Endodermal cell (in vitro differentiated cells): ENCODE data around the gene GBP4. TPM values are rescaled to one million over a fixed set of nuclear protein-coding genes. Genes with fewer than 3 reads are reported as not detected.

Source experiments
- DNase-seq: peaks from one replicate; pipeline ENCODE4 v3.0.0-alpha.2; 2017
- H3K27ac ChIP-seq: 2 replicates; pipeline ENCODE4 v1.5.1; 2013; ENCODE audit warnings: mild to moderate bottlenecking, low read depth, low read length, moderate library complexity
- H3K27me3 ChIP-seq: 2 replicates; pipeline ENCODE4 v1.6.1; 2013; ENCODE audit warnings: mild to moderate bottlenecking, low read length, moderate library complexity; ENCODE audit not compliant: insufficient read depth, control insufficient read depth, poor library complexity, severe bottlenecking
- H3K36me3 ChIP-seq: 2 replicates; pipeline ENCODE4 v1.7.0; 2013; ENCODE audit warnings: mild to moderate bottlenecking, low read length, moderate library complexity; ENCODE audit not compliant: control insufficient read depth, insufficient read depth
- H3K4me1 ChIP-seq: one replicate; pipeline ENCODE4 v1.7.0; 2013; ENCODE audit warnings: low read length; ENCODE audit not compliant: control insufficient read depth, insufficient read depth
- H3K4me3 ChIP-seq: 2 replicates; pipeline ENCODE4 v1.5.1; 2013; ENCODE audit warnings: mild to moderate bottlenecking, low read length, moderate library complexity
- H3K9ac ChIP-seq: 2 replicates; pipeline ENCODE4 v1.6.1; 2013; ENCODE audit warnings: mild to moderate bottlenecking, low read length, moderate library complexity; ENCODE audit not compliant: poor library complexity, severe bottlenecking; ENCODE audit errors: extremely low read depth
- H3K9me3 ChIP-seq: 2 replicates; pipeline ENCODE4 v1.6.1; 2013; ENCODE audit warnings: mild to moderate bottlenecking, low read length, moderate library complexity; ENCODE audit not compliant: control insufficient read depth
- H3K27ac Mint-ChIP-seq: 2 replicates; pipeline ENCODE4 v1.8.0; 2020; ENCODE audit warnings: mixed read lengths
- H3K27me3 Mint-ChIP-seq: 2 replicates; pipeline ENCODE4 v1.8.0; 2021; ENCODE audit warnings: mild to moderate bottlenecking, mixed read lengths; ENCODE audit not compliant: insufficient read depth
- H3K36me3 Mint-ChIP-seq: 2 replicates; pipeline ENCODE4 v1.8.0; 2020; ENCODE audit warnings: low read depth, mixed read lengths
- H3K4me1 Mint-ChIP-seq: 2 replicates; pipeline ENCODE4 v1.8.0; 2020; ENCODE audit warnings: mixed read lengths
- H3K4me3 Mint-ChIP-seq: 2 replicates; pipeline ENCODE4 v1.8.0; 2020; ENCODE audit warnings: mild to moderate bottlenecking, moderate library complexity, mixed read lengths
- H3K9me3 Mint-ChIP-seq: 2 replicates; pipeline ENCODE4 v1.8.0; 2020; ENCODE audit warnings: mild to moderate bottlenecking, mixed read lengths
- CTCF ChIP-seq: fragments of 200-600 bp; sonication (generic); conservative IDR thresholded peaks from 2 replicates; pipeline ENCODE4 v1.5.0; 2021; ENCODE audit warnings: antibody characterized with exemption, mild to moderate bottlenecking
- WGBS, 2 experiments: methylation state at CpG; one replicate each; pipeline versions ENCODE4 v1.1.5 to v1.1.7; 2013; ENCODE audit warnings: missing lambda C conversion rate in 2 of 2, mixed read lengths in 1 of 2; ENCODE audit not compliant: insufficient coverage in 1 of 2, insufficient read length in 1 of 2; 5-methylcytosine and 5-hydroxymethylcytosine counted together
- total RNA-seq, 2 donors: library from RNA; stranded (reverse); fragmentation: NEBNext Ultra II Directional in 1 of 2; extraction: Animal tissue kit (Norgen Biotek cat#: 25700) in 1 of 2; gene quantifications; 2 replicates in 1 of 2; 3 replicates in 1 of 2; pipeline ENCODE4 v1.2.1, GENCODE V29; 2021

GBP4 gene
- total RNA-seq, 2 donors from 2014 or later: 0.55 to 2.8 TPM

- H3K4me3 ChIP-seq: no peak overlapping the region
- no peak for TF ChIP-seq CTCF
- peaks cover 23% of the 10 kb centered on the region for H3K4me1 Mint-ChIP-seq
These were observed 4.4 kb upstream of the GBP4 start for GRCh38 chr1:89203166-89203565.

GRCh38 chr1:89201106-89201794, 2.5 kb upstream of the GBP4 start:
- no peaks in the 10 kb centered on the region for H3K27me3 Mint-ChIP-seq
- H3K4me3 Mint-ChIP-seq: no peak overlapping the region
- no peak overlapping the region for H3K27ac Mint-ChIP-seq
- no peak overlapping the region for H3K9ac ChIP-seq
- peaks cover 24% of the 10 kb centered on the region for H3K9me3 Mint-ChIP-seq
- peaks cover 7% of the 10 kb centered on the region for H3K4me1 ChIP-seq
- H3K9me3 ChIP-seq: peaks cover 23% of the 10 kb centered on the region
- 80 to 85% methylated on average over 1 to 4 of the region's 4 CpGs for WGBS, 2 experiments
- DNase-seq: no peak
- no peaks in the 10 kb centered on the region for H3K36me3 Mint-ChIP-seq
- TF ChIP-seq CTCF: no peak
- H3K4me3 ChIP-seq: no peak overlapping the region
- H3K27ac ChIP-seq: no peak overlapping the region
- H3K36me3 ChIP-seq: no peaks in the 10 kb centered on the region
- H3K4me1 Mint-ChIP-seq: peaks cover 31% of the 10 kb centered on the region
- no peaks in the 10 kb centered on the region for H3K27me3 ChIP-seq

More at GRCh38 chr1:89203166-89203565, 4.4 kb upstream of the GBP4 start:
- no peak overlapping the region for H3K4me3 Mint-ChIP-seq
- H3K27ac Mint-ChIP-seq: no peak overlapping the region
- Histone ChIP-seq H3K27ac (no peak overlapping the region), H3K9ac (no peak overlapping the region), H3K27me3 (no peaks in the 10 kb centered on the region), H3K9me3 (peaks cover 23% of the 10 kb centered on the region), H3K4me1 (peaks cover 7% of the 10 kb centered on the region), H3K36me3 (no peaks in the 10 kb centered on the region)
- H3K9me3 Mint-ChIP-seq: peaks cover 36% of the 10 kb centered on the region
- peaks cover 3% of the 10 kb centered on the region for H3K36me3 Mint-ChIP-seq
- no peak for DNase-seq
- WGBS, 2 experiments: 86 to 100% methylated on average over 1 of the region's 1 CpG
- no peaks in the 10 kb centered on the region for H3K27me3 Mint-ChIP-seq

- H3K9me3 Mint-ChIP-seq: peaks cover 20% of the 10 kb centered on the region
- no peak overlapping the region for H3K4me3 ChIP-seq
- 80 to 83% methylated on average over 2 of the region's 2 CpGs for WGBS, 2 experiments
These were observed 1.9 kb upstream of the GBP4 start for GRCh38 chr1:89200663-89201062.

More at GRCh38 chr1:89200663-89201062, 1.9 kb upstream of the GBP4 start:
- no peak overlapping the region for H3K9ac ChIP-seq
- no peaks in the 10 kb centered on the region for H3K27me3 ChIP-seq
- no peaks in the 10 kb centered on the region for H3K27me3 Mint-ChIP-seq
- H3K4me1 ChIP-seq: peaks cover 7% of the 10 kb centered on the region
- H3K36me3 ChIP-seq: no peaks in the 10 kb centered on the region
- H3K4me1 Mint-ChIP-seq: peaks cover 31% of the 10 kb centered on the region
- no peaks in the 10 kb centered on the region for H3K36me3 Mint-ChIP-seq
- no peak overlapping the region for H3K4me3 Mint-ChIP-seq
- no peak overlapping the region for H3K27ac ChIP-seq
- DNase-seq: no peak
- H3K9me3 ChIP-seq: peaks cover 21% of the 10 kb centered on the region
- TF ChIP-seq CTCF: no peak
- no peak overlapping the region for H3K27ac Mint-ChIP-seq
